ENCODE measurements around the gene CRCP. TPM values are rescaled to one million over a fixed set of nuclear protein-coding genes. Genes with fewer than 3 reads are reported as not detected.
"Not testable (repeated sequence)": the region's sequence is repeated elsewhere in the genome, so short reads cannot be mapped to it uniquely, and the experiment has no call there.

CRCP gene
- total RNA-seq, 1 donor from 2014 or later = 34.7 TPM

DNA sequence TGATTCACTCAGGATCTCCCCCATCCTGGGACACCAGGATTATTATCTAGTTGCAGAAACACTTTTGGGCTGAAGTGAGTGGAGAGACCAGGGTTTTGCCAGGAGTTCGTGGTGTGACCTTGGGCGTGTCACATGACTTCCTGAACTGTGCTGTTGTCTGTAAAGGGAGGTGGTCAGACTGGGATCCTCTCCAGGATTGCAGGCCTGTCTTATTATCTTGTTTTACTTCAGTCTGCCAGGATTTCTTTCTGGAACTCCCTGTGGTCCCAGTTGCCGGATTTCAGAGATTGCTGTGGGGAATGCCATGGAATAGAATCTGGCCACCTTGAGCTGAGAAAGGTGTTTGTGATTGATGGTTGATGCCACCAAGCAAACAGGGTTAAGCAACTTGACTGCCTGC is 35.8 kb downstream of the CRCP start:
- intact Hi-C loops (cut with micrococcal nuclease) = no loop called here

DNA sequence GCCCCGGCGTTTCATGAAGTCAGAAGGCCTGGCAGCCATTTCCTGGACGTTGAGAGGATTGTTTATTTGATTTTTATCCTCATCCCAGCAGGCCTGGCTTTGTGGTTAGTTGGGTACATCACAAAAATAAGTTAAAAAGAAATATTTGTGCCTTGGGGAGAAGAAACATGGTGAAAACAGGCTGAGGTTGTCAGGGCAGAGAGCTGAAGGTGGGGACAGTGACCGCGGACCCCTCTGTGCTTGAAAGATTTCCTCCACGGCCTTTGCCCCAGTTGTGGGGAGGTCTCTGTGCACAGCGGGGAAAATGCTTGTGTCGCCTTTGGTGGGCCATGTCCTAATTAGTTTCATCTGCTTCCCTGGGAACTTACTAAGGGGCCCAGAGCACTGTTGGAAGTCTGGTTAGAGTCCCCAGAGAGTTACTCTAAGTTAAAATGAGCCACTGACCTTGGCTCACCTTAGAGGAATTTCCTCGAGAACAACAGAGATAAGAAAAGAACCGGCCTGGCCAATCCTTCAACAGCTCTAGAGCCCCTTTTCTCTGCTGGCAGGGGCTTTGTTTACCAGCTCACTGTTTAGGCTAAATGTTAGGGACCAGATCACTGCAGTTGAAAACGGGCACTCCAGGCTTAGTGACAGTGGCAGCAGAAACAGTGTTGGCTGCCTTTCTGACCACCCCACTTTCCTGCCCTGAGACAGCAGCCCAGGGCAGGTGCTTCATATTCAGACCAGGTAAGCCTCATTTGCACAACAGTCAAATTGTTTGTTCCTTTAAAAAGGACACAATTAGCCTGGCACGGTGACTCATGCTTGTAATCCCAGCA is 37.9 kb downstream of the CRCP start:
- intact Hi-C loops (cut with micrococcal nuclease) = no loop called here

DNA sequence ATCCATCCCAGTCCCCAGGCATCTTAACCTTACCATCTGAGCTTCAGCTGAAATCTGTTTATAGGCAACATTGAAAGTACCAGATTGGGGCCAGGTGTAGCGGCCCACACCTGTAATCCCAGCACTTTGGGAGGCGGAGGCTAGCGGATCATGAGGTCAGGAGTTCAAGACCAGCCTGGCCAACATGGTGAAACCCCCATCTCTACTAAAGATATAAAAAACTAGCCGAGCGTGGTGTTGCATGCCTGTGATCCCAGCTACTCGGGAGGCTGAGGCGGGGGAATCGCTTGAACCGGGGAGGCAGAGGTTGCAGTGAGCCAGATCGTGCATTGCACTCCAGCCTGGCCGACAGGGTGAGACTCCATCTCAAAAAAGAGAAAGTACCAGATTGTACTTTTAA is 39.0 kb downstream of the CRCP start:
- intact Hi-C loops (cut with micrococcal nuclease) = no loop called here

DNA sequence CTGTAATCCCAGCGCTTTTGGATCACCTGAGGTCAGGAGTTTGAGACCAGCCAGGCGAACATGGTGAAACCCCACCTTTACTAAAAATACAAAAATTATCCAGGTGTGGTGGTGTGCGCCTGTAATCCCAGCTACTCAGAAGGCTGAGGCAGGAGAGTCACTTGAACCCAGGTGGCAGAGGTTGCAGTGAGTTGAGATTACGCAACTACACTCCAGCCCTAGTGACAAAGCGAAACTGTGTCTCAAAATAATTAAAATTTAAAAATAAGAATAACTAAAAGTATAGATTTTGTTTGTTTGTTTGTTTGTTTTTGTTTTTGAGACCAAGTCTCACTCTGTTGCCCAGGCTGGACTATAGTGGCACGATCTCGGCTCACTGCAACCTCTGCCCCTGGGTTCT is 41.4 kb downstream of the CRCP start:
- intact Hi-C loops (cut with micrococcal nuclease) = not testable (repeated sequence)

DNA sequence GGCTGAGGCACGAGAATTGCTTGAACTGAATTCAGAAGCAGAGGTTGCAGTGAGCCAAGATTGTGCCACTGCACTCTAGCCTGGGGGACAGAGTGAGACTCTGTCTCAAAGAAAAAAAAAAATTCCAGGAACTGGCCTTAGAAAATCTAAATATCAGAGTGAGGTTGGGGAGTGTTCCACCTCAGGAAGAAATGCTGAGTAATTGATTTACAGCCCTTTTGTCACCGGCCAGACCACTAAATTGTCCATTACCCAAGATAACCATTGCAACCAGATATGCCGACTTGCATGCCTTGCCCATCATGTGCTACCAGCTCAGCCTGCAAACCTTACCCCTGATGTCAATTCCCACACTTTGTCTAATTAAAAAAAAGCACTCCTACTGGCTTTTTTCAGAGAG is 42.4 kb downstream of the CRCP start:
- intact Hi-C loops (cut with micrococcal nuclease) = no loop called here

DNA sequence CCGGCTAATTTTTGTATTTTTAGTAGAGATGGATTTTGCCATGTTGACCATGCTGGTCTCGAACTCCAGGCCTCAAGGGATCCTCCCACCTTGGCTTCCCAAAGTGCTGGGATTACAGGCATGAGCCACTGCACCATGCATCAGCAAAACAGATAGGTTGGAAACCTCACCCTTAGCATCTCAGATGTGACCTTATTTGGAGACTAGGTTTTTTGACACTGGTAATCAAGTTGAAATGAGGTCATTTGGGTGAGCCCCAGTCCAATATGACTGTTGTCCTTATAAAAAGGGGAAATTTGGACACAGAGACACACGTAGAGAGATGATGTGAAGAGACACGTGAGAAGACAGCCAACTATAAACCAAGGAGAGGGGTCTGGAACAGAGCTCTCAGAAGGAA is 48.0 kb downstream of the CRCP start:
- intact Hi-C loops (cut with micrococcal nuclease) = no loop called here

DNA sequence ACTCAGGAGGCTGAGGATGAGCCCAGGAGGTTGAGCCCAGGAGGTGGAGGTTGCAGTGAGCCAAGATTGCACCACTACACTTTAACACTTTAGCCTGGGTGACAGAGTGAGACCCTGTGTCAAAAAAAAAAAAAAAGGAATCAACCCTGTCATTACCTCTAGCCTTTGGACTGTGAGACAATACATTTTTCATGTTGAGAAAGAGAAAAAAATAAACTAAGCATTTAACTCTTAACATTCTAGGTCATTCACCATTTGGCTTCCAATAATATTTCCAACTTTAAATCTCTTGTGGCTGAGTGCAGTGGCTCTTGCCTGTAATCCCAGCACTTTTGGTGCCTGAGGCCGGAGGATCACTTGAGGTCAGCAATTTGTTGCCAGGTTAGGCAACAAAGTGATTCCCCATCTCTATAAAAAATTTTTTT is 48.6 kb downstream of the CRCP start:
- intact Hi-C loops (cut with micrococcal nuclease) = no loop called here

DNA sequence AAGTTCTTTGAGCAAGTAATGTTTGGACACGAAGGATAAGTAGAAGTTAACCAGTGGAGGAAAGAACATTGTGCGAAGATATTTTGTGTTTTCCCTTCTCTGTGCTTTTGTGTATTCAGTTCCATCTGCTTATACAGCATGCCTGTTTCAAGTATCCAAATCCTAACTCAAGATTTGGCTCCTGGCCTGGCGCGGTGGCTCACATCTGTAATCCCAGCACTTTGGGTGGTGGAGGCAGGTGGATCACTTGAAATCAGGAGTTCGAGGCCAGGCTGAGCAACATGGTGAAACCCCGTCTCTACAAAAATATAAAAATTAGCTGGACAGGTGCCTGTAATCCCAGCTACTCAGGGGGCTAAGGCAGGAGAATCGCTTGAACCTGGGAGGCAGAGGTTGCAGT is 49.7 kb downstream of the CRCP start:
- intact Hi-C loops (cut with micrococcal nuclease) = no loop called here

DNA sequence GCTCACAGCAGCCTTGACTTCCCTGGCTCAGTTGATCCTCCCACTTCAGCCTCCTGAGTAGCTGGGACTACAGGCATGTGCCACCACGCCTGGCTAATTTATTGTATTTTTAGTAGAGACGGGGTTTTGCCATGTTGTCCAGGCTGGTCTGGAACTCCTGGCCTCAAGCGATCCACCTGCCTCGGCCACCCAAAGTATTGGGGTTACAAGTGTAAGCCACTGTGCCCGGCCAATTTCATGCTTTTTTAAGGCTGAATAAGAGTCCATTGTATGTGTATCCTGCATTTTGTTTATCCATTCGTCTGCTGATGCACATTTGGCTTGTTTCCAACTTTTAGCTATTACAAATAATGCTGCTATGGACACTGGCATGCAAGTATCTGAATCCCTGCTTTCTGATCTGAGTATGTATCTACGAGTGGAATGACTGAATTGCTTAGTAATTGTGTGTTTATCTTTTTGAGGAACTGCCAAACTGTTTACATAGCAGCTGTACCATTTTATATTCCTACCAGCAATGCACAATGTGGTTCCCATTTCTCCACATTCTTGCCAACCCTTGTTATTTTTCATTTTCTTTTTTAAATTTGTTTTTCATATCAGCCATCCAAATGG is 53.2 kb downstream of the CRCP start:
- intact Hi-C loops (cut with micrococcal nuclease) = no loop called here

DNA sequence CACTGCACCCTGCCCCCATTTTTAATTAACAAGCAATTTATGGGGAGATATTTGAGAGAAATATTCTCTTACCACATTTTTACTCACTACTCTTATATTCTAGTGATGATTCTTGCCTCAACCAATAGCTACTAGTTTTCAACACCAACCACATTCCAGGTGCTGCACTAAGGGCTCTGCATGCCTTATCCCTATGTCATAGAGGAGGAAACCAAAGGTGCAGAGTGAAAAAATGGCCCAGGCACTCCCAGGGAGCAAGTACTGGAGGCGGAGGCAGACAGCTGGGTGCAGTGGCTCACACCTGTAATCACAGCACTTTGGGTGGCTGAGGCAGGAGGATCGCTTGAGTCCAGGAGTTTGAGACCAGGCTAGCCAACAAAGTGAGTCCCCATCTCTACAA is 55.0 kb downstream of the CRCP start:
- intact Hi-C loops (cut with micrococcal nuclease) = no loop called here

DNA sequence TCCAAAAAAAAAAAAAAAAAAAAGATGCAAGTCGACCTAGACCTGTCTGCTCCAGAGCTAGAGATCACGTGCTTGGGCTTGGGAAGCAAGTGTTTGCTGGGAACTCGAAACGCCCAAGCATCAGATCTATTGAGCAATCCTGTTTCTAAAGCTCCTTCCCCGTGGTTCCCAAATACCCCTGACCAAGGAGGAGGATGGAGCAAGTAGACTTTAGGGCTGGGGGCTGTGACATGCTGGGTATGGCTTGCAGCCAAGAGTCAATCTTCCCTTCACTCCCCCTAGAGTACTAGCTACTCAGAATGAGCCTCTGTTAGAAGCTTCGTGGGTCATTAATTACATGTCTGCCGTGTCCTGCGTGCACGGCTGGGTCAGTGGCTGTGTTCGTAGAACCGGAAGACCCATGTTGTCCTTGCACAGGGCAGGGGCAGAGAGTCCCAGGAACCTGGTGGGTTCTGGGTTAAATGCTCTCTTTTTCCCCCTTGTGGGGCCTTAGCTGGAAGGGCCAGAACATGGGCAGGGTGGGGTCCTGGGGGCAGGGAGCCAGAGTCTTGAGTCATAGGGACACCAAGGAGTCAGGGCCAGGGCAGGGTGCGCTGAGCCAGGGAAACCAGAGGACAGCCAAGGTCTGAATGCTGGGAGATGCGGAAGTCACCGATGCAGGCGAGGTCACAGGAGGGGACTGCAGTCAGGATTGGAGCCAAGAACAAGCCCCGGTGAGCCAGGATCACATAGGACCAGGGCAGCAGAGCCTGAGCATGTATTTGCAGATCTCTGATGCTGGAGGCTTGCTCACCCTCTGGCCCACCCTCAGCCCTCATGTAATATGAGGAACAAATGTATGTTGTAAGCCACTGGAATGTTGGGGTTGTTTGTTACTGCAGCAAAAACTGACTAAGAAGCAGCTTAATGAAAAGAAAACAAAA is 55.9 kb downstream of the CRCP start:
- intact Hi-C loops (cut with micrococcal nuclease) = no loop called here

DNA sequence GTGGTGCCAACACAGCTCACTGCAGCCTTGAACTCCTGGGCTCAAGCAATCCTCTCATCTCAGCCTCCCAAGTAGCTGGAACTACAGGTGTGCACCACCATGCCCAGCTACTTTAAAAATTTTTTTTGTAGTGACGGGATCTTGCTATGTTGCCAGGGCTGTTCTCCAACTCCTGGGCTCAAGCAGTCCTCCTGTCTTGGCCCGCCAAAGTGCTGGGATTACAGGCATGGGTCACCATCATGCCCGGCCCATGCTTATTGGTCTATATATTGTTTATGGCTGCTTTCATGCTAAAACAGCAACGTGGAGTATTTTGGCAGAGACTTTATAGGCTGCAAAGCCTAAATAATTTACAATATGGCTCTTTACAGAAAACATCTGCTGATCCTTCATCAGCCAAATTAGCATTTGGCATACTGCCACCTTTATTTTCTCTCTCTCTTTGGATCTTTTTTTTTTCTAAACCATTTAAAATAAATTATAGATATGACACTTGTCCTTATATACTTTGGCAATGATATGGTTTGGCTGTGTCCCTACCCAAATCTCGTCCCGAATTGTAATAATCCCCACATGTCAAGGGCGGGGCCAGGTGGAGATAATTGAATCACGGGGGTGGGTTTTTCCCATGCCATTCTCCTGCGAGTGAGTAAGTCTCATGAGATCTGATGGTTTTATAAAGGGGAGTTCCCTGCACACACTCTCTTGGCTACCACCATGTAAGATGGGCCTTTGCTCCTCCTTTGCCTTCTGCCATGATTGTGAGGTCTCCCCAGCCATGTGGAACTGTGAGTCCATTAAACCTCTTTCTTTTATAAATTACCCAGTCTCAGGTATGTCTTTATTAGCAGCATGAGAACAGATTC is 58.1 kb downstream of the CRCP start:
- intact Hi-C loops (cut with micrococcal nuclease) = not testable (repeated sequence)

DNA sequence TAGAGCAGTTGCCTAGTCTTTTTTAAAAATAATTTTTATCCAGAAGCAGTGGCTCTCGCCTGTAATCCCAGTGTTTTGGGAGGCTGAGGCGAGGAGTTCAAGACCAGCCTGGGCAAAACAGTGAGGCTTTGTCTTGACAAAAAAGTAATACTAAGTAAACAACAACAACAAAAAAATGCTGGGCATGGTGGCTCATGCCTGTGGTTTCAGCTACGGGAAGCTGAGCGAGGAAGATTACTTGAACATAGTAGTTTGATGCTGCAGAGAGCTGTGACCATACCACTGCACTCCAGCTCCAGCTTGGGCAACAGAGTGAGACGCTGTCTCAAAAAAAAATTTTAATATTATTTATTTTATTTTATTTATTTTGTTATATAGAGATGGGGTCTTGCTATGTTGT is 59.2 kb downstream of the CRCP start:
- intact Hi-C loops (cut with micrococcal nuclease) = no loop called here

DNA sequence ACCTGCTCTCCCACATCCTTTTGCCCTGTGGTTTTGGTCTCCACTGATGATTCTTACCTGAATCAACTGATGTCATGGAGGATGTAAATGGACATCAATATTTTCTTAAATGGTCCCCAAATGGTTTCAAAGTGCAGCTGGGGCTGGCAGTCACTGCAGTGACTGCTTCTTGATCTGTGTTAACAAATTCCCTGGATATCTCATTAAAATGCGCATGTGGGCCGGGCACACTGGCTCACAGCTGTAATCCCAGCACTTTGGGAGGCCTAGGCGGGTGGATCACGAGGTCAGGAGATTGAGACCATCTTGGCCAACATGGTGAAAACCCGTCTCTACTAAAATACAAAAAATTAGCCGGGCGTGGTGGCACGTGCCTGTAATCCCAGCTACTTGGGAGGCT is 60.4 kb downstream of the CRCP start:
- intact Hi-C loops (cut with micrococcal nuclease) = not testable (repeated sequence)

DNA sequence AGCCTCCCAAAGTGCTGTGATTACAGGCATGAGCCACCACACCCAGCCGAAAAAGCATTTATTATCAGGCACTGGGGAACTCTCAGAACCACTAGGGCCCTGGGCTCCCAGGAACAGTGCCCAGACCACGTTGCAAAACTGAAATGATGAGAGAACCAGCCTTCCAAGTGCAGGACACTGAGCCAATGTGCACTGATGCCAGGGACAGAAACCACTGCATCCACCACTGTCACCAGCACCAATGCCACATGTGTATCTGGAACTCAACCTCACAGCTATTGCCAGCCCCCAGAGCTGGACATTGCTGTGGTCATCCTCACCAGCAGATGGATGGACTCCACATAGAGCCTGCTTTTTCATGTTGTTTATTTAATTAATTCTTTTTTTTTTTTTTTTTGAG is 62.3 kb downstream of the CRCP start:
- intact Hi-C loops (cut with micrococcal nuclease) = no loop called here

DNA sequence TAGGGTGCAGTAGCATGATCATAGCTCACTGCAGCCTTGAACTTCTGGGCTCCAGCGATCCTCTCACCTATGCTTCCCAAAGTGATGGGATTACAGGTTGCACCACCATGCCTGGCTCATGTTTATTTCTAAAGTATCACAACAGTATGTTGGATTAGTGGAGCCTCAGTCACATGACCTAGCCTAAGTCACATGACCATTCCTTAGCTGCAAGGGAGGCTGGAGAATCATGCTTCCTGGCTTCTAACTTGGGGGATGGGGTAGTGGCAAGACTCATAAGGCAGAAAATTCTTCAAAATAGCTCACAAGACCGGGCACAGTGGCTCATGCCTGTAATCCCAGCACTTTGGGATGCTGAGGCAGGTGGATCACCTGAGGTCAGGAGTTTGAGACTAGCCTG is 63.6 kb downstream of the CRCP start:
- intact Hi-C loops (cut with micrococcal nuclease) = no loop called here

DNA sequence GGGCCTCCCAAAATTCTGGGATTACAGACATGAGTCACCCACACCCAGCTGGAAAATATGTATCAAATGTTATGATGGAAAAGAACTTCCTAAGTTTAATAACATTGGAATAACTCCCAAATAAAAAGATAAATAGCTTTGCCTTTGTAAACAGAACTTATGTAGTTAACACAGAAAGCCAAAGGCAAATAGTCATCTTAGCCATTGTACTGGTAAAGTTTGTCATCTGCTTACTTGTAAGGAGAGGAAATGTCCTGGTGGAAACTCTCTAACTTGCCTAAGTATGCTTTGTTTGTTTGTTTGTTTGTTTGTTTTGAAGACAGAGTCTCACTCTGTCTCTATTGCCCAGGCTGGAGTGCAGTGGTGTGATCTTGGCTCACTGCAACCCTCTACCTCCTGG is 66.7 kb downstream of the CRCP start:
- intact Hi-C loops (cut with micrococcal nuclease) = no loop called here

DNA sequence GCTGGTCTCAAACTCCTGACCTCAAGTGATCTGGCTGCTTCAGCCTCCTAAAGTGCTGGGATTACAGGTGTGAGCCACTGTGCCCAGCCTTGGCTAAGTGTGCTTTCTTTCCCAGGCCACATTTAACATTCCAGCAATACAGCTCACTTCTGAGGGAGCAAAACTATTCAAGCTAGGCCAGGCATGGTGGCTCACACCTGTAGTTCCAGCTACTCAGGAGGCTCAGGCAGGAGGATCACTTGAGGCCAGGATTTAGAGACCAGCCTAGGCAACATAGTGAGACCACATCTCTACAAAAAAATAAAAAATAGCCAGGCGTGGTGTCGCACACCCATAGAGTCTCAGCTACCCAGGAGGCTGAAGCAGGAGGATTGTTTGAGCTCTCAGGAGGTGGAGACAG is 67.2 kb downstream of the CRCP start:
- intact Hi-C loops (cut with micrococcal nuclease) = no loop called here

DNA sequence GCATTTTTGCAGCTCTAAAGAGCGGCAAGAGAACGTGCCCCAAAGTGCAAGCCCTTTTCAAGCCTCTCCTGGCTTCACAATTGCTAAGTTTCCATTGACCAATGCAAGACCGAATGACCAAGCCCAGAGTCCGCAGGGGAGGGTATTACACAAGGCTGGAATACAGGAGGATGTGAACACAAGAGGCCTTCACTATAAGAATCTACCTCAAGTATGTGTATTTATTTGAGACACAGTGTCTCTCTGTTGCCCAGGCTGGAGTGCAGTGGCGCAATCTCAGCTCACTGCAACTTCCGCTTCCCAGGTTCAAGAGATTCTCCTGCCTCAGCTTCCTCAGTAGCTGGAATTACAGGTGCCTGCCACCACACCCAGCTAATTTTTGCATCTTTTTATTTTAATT is 68.3 kb downstream of the CRCP start:
- intact Hi-C loops (cut with micrococcal nuclease) = no loop called here

DNA sequence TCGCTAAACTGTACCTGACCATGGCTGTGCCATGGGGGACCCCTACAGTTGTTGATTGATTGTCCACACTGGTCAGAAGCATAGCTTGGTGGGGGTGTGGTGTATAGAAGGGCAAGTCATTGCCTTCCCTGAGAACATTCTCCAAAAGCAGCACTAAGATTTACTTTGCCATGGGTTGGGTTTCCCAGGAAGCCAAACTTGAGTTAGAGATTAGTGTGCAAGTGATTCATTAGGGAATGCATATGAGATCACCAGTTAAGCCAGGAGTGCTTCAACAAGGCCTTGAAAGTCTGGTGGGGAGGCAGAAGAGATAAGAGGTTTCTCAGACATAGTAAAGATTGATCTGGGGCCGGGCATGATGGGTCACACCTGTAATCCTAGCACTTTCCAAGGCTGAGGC is 69.1 kb downstream of the CRCP start:
- intact Hi-C loops (cut with micrococcal nuclease) = no loop called here

DNA sequence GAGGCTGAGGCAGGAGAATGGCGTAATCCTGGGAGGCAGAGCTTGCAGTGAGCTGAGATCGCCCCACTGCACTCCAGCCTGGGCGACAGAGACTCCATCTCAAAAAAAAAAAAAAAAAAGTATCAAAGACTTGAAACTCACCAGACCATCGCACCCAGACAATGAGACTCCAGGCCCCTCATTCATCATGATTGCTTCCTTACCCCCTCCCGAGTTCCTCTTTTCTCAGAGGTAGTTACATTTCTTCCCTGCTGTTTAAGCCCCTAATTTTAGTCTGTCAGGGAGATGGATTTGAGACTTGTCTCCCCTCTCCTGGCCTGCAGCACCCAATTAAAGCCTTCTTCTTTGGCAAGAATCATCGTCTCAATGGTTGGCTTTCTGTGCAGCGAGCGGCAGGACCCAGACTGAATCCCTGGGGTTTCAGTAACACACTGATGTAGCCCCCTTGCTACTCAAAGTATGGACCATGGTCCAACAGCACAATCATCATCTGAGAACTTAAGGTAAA is 71.1 kb downstream of the CRCP start:
- intact Hi-C loops (cut with micrococcal nuclease) = no loop called here

All from T-helper 1 cell treated with Interleukin-12 subunit alpha and Interleukin-12 subunit beta and Interleukin-4 antibody, amounts not matched to agents 30 ng/mL and 1 ng/mL, for 36 hours (primary cell).